ENCODE data around the gene MTHFR.

Gene MTHFR

GRCh38 chr1:11749203-11749689 is 56.5 kb downstream of the MTHFR start:
- no peak overlapping the region for H3K9ac ChIP-seq (ENCODE audit: insufficient read length, low read depth)
- no peak overlapping the region for H3K4me3 ChIP-seq (ENCODE audit: insufficient read length, low read depth)
- peaks cover 45% of the 10 kb centered on the region for H3K36me3 ChIP-seq (ENCODE audit: insufficient read depth, insufficient read length, low read length)
- no peaks in the 10 kb centered on the region for H3K27me3 ChIP-seq (ENCODE audit: insufficient read depth, insufficient read length)
- no peak for DNase-seq (ENCODE audit: low read depth, low spot score)
- H3K9me3 ChIP-seq (ENCODE audit: insufficient read depth, low read length): no peaks in the 10 kb centered on the region
- TF ChIP-seq SUZ12 (IDR thresholded peaks at IDR 0.05; ENCODE audit: extremely low read depth, insufficient read depth, insufficient read length) (no peak), ZNF274 (IDR thresholded peaks at IDR 0.05; ENCODE audit: low read depth, low read length) (no peak), YY1 (IDR thresholded peaks at IDR 0.05; ENCODE audit: insufficient read depth, insufficient read length) (no peak)
- peaks cover 9% of the 10 kb centered on the region for H3K4me1 ChIP-seq (ENCODE audit: insufficient read depth, insufficient read length)

GRCh38 chr1:11748294-11749202 is 57.2 kb downstream of the MTHFR start:
- peaks cover 8% of the 10 kb centered on the region for H3K4me1 ChIP-seq (ENCODE audit: insufficient read depth, insufficient read length)
- H3K36me3 ChIP-seq (ENCODE audit: insufficient read depth, insufficient read length, low read length): peaks cover 45% of the 10 kb centered on the region
- no peak for TF ChIP-seq ZNF274 (IDR thresholded peaks at IDR 0.05; ENCODE audit: low read depth, low read length)
- TF ChIP-seq YY1 (IDR thresholded peaks at IDR 0.05; ENCODE audit: insufficient read depth, insufficient read length): no peak
- TF ChIP-seq SUZ12 (IDR thresholded peaks at IDR 0.05; ENCODE audit: extremely low read depth, insufficient read depth, insufficient read length): no peak
- H3K9ac ChIP-seq (ENCODE audit: insufficient read length, low read depth): no peak overlapping the region
- H3K27me3 ChIP-seq (ENCODE audit: insufficient read depth, insufficient read length): no peaks in the 10 kb centered on the region
- H3K9me3 ChIP-seq (ENCODE audit: insufficient read depth, low read length): no peaks in the 10 kb centered on the region
- no peak for DNase-seq (ENCODE audit: low read depth, low spot score)
- no peak overlapping the region for H3K4me3 ChIP-seq (ENCODE audit: insufficient read length, low read depth)

- Histone ChIP-seq H3K36me3 (ENCODE audit: insufficient read depth, insufficient read length, low read length) (peaks cover 45% of the 10 kb centered on the region), H3K27me3 (ENCODE audit: insufficient read depth, insufficient read length) (no peaks in the 10 kb centered on the region), H3K4me1 (ENCODE audit: insufficient read depth, insufficient read length) (peaks cover 2% of the 10 kb centered on the region), H3K4me3 (ENCODE audit: insufficient read length, low read depth) (no peak overlapping the region), H3K9me3 (ENCODE audit: insufficient read depth, low read length) (no peaks in the 10 kb centered on the region), H3K9ac (ENCODE audit: insufficient read length, low read depth) (no peak overlapping the region)
- TF ChIP-seq ZNF274 (IDR thresholded peaks at IDR 0.05; ENCODE audit: low read depth, low read length): no peak
- no peak for TF ChIP-seq SUZ12 (IDR thresholded peaks at IDR 0.05; ENCODE audit: extremely low read depth, insufficient read depth, insufficient read length)
- DNase-seq (ENCODE audit: low read depth, low spot score): no peak
Observed at GRCh38 chr1:11746795-11747487, 58.8 kb downstream of the MTHFR start.

- H3K4me1 ChIP-seq (ENCODE audit: insufficient read depth, insufficient read length): peaks cover 2% of the 10 kb centered on the region
- no peak for DNase-seq (ENCODE audit: low read depth, low spot score)
- H3K9ac ChIP-seq (ENCODE audit: insufficient read length, low read depth): no peak overlapping the region
- TF ChIP-seq SUZ12 (IDR thresholded peaks at IDR 0.05; ENCODE audit: extremely low read depth, insufficient read depth, insufficient read length) (no peak), ZNF274 (IDR thresholded peaks at IDR 0.05; ENCODE audit: low read depth, low read length) (no peak), YY1 (IDR thresholded peaks at IDR 0.05; ENCODE audit: insufficient read depth, insufficient read length) (no peak)
- H3K36me3 ChIP-seq (ENCODE audit: insufficient read depth, insufficient read length, low read length): peaks cover 43% of the 10 kb centered on the region
- H3K27me3 ChIP-seq (ENCODE audit: insufficient read depth, insufficient read length): no peaks in the 10 kb centered on the region
- H3K4me3 ChIP-seq (ENCODE audit: insufficient read length, low read depth): no peak overlapping the region
- H3K9me3 ChIP-seq (ENCODE audit: insufficient read depth, low read length): no peaks in the 10 kb centered on the region
Observed at GRCh38 chr1:11746092-11746491, 59.7 kb downstream of the MTHFR start.

- DNase-seq (ENCODE audit: low read depth, low spot score): no peak
- Histone ChIP-seq H3K27me3 (ENCODE audit: insufficient read depth, insufficient read length) (no peaks in the 10 kb centered on the region), H3K4me3 (ENCODE audit: insufficient read length, low read depth) (no peak overlapping the region), H3K9ac (ENCODE audit: insufficient read length, low read depth) (no peak overlapping the region), H3K36me3 (ENCODE audit: insufficient read depth, insufficient read length, low read length) (peaks cover 25% of the 10 kb centered on the region), H3K4me1 (ENCODE audit: insufficient read depth, insufficient read length) (peaks cover 7% of the 10 kb centered on the region), H3K9me3 (ENCODE audit: insufficient read depth, low read length) (no peaks in the 10 kb centered on the region)
- no peak for TF ChIP-seq YY1 (IDR thresholded peaks at IDR 0.05; ENCODE audit: insufficient read depth, insufficient read length)
- no peak for TF ChIP-seq ZNF274 (IDR thresholded peaks at IDR 0.05; ENCODE audit: low read depth, low read length)
Observed at GRCh38 chr1:11744287-11744686, 61.5 kb downstream of the MTHFR start.

GRCh38 chr1:11741919-11742558 is 63.7 kb downstream of the MTHFR start:
- Histone ChIP-seq H3K9me3 (ENCODE audit: insufficient read depth, low read length) (no peaks in the 10 kb centered on the region), H3K4me3 (ENCODE audit: insufficient read length, low read depth) (no peak overlapping the region), H3K36me3 (ENCODE audit: insufficient read depth, insufficient read length, low read length) (peaks cover 9% of the 10 kb centered on the region), H3K27me3 (ENCODE audit: insufficient read depth, insufficient read length) (no peaks in the 10 kb centered on the region), H3K9ac (ENCODE audit: insufficient read length, low read depth) (no peak overlapping the region), H3K4me1 (ENCODE audit: insufficient read depth, insufficient read length) (peaks cover 7% of the 10 kb centered on the region)
- TF ChIP-seq YY1 (IDR thresholded peaks at IDR 0.05; ENCODE audit: insufficient read depth, insufficient read length): no peak
- TF ChIP-seq ZNF274 (IDR thresholded peaks at IDR 0.05; ENCODE audit: low read depth, low read length): no peak
- no peak for TF ChIP-seq SUZ12 (IDR thresholded peaks at IDR 0.05; ENCODE audit: extremely low read depth, insufficient read depth, insufficient read length)
- no peak for DNase-seq (ENCODE audit: low read depth, low spot score)

- peaks cover 9% of the 10 kb centered on the region for H3K36me3 ChIP-seq (ENCODE audit: insufficient read depth, insufficient read length, low read length)
- no peaks in the 10 kb centered on the region for H3K9me3 ChIP-seq (ENCODE audit: insufficient read depth, low read length)
- peaks cover 7% of the 10 kb centered on the region for H3K4me1 ChIP-seq (ENCODE audit: insufficient read depth, insufficient read length)
- H3K9ac ChIP-seq (ENCODE audit: insufficient read length, low read depth): peak overlapping the region; percentile 9
- no peak overlapping the region for H3K4me3 ChIP-seq (ENCODE audit: insufficient read length, low read depth)
- no peak for DNase-seq (ENCODE audit: low read depth, low spot score)
- no peak for TF ChIP-seq YY1 (IDR thresholded peaks at IDR 0.05; ENCODE audit: insufficient read depth, insufficient read length)
- no peaks in the 10 kb centered on the region for H3K27me3 ChIP-seq (ENCODE audit: insufficient read depth, insufficient read length)
Observed at GRCh38 chr1:11741482-11741881, 64.3 kb downstream of the MTHFR start.

Data from NT2/D1 (cell line).